Pancreas (tissue), 10 donors: ENCODE measurements around the gene MAP7D1. TPM values are rescaled to one million over a fixed set of nuclear protein-coding genes. Genes with fewer than 3 reads are reported as not detected.

Experiments
- ATAC-seq, 4 donors: fragments of 200-7000 bp; cut with Tn5 transposase; one replicate each; pipeline versions ENCODE4 v1.8.0 to v1.9.1; 2020; ENCODE audit warnings: mild to moderate bottlenecking in 4 of 4, moderate library complexity in 4 of 4
- DNase-seq, 6 donors: peaks; one replicate each; pipeline ENCODE4 v3.0.0-alpha.2; 2020
- FAIRE-seq: peaks from 2 replicates; lab custom pipeline; 2012; peaks lifted over from hg19 to GRCh38; lab: Jason Lieb, UNC
- H3K27ac ChIP-seq, 4 donors: fragments of 200-600 bp; sonication (generic); 1 replicate in 3 of 4; 2 replicates in 1 of 4; pipeline versions ENCODE4 v1.5.0 to v1.8.0; 2020
- H3K27me3 ChIP-seq, 4 donors: fragments of 200-600 bp; one replicate each; pipeline ENCODE4 v1.8.0; 2021
- H3K36me3 ChIP-seq, 3 donors: fragments of 200-600 bp; sonication (generic) in 1 of 3; one replicate each; pipeline versions ENCODE4 v1.5.0 to v1.8.0; 2020 to 2021
- H3K4me1 ChIP-seq, 3 donors: fragments of 200-600 bp; one replicate each; pipeline ENCODE4 v1.8.0; 2021
- H3K4me3 ChIP-seq, 4 donors: fragments of 200-600 bp; sonication (generic) in 2 of 4; one replicate each; pipeline versions ENCODE4 v1.5.0 to v1.8.0; 2020 to 2021
- H3K9me3 ChIP-seq, 4 donors: fragments of 200-600 bp; one replicate each; pipeline ENCODE4 v1.8.0; 2021
- WGBS, 2 donors: extraction: QIAGEN DNeasy Blood & Tissue Kit; methylation state at CpG; one replicate each; pipeline ENCODE4 v1.1.7; 2013; 5-methylcytosine and 5-hydroxymethylcytosine counted together
- intact Hi-C, 3 donors: fragments of 100-400 bp; cut with DNase I; formaldehyde crosslinking; loops; one replicate each; pipeline versions ENCODE4 v1.11.1 to v1.14.2; 2022
- polyA plus RNA-seq, 2 donors: library from polyadenylated mRNA; stranded (reverse); fragments of 200-250 nt; gene quantifications; one replicate each; pipeline ENCODE4 v1.2.3, GENCODE V29; 2013
- total RNA-seq, 6 donors: library from RNA; stranded (reverse); fragmentation: NEBNext Ultra II Directional in 4 of 6; extraction: Animal tissue kit (Norgen Biotek cat#: 25700) in 4 of 6; gene quantifications; one replicate each; pipeline versions ENCODE4 v1.2.1 to v1.2.4, GENCODE V29; 2021 to 2023
- TF ChIP-seq, protein P1 (sequence below), 4 donors: fragments of 200-600 bp; sonication (generic) in 3 of 4; IDR thresholded peaks; one replicate each; pipeline versions ENCODE4 v1.5.0 to v1.8.0; 2021; ENCODE audit warnings: antibody characterized with exemption in 4 of 4
- donor health status: healthy with polysubstance abuse.
- donor health status: DM: no; HTN: no; CAD: no; lungs with moderate emphysema.
- donor health status: DM: no; HTN: no; CAD: no.
- donor health status: control.
- donor health status: control.
- donor health status: Bipolar disorder and iron deficiency.
- donor health status: DM: yes; HTN: yes; CAD: no.
- donor health status: DM: no; HTN: no; CAD: no.
- donor health status: DM: no; HTN: no; CAD: no.
- donor health status: DM: yes; HTN: yes; CAD: no.

Gene MAP7D1
- total and polyA plus RNA-seq, 8 donors: 12.5 to 39.3 (median 22.3) TPM

DNA sequence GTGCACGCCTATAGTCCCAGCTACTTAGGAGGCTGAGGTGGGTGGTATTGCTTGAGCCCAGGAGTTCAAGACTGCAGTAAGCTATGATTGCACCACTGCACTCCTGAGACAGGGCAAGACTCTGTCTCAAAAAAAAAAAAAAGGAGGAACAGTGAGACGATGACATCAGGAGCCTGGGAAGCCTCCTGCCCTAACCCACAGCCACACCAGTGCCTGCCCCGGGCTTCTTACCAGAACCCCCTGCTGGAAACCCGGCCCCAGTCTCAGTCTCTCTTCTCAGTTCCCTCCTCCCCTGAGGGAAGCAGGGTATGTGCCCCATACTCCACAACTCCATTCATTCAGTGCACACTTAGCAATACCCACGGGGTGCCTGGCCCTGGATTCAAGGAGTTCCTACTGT, 40.0 kb upstream of the MAP7D1 start:
- no peak overlapping the region for H3K4me3 ChIP-seq
- TF ChIP-seq, protein P1, sequence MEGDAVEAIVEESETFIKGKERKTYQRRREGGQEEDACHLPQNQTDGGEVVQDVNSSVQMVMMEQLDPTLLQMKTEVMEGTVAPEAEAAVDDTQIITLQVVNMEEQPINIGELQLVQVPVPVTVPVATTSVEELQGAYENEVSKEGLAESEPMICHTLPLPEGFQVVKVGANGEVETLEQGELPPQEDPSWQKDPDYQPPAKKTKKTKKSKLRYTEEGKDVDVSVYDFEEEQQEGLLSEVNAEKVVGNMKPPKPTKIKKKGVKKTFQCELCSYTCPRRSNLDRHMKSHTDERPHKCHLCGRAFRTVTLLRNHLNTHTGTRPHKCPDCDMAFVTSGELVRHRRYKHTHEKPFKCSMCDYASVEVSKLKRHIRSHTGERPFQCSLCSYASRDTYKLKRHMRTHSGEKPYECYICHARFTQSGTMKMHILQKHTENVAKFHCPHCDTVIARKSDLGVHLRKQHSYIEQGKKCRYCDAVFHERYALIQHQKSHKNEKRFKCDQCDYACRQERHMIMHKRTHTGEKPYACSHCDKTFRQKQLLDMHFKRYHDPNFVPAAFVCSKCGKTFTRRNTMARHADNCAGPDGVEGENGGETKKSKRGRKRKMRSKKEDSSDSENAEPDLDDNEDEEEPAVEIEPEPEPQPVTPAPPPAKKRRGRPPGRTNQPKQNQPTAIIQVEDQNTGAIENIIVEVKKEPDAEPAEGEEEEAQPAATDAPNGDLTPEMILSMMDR (IDR thresholded peaks at IDR 0.05): no peak
- no peaks in the 10 kb centered on the region for H3K9me3 ChIP-seq
- DNase-seq (no peak), ATAC-seq (peak in 2 of 4 donors; percentile 43 to 46), FAIRE-seq (no peak)
- intact Hi-C loops: no loop called here
- H3K36me3 ChIP-seq: no peaks in the 10 kb centered on the region
- no peaks in the 10 kb centered on the region for H3K4me1 ChIP-seq
- no peaks in the 10 kb centered on the region for H3K27me3 ChIP-seq
- WGBS, 2 donors: 64 to 68% methylated on average over 5 of the region's 5 CpGs
- H3K27ac ChIP-seq: no peak overlapping the region

DNA sequence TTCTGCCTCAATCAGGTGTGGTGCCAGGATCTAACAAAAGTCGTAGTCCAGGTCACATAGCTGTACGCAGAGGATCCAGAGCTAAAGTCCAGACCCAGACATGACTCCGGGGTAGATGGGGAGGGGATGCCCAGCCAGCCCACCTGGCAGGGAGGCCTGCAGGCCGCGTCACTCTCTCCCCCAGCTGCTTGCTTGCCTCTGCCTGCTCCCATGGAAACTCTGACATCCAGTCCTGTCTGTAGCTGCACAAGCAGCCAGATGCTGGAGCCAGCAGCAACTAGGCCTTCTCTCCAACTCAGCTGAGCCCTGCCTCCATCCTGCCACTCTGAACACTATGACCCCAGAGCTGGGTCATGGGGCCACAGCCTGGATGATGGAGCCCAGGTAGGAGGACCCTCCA, 39.1 kb upstream of the MAP7D1 start:
- FAIRE-seq: no peak
- 70 to 89% methylated on average over 5 of the region's 5 CpGs for whole genome bisulfite sequencing, 2 donors
- TF ChIP-seq, protein P1 (IDR thresholded peaks at IDR 0.05): no peak

DNA sequence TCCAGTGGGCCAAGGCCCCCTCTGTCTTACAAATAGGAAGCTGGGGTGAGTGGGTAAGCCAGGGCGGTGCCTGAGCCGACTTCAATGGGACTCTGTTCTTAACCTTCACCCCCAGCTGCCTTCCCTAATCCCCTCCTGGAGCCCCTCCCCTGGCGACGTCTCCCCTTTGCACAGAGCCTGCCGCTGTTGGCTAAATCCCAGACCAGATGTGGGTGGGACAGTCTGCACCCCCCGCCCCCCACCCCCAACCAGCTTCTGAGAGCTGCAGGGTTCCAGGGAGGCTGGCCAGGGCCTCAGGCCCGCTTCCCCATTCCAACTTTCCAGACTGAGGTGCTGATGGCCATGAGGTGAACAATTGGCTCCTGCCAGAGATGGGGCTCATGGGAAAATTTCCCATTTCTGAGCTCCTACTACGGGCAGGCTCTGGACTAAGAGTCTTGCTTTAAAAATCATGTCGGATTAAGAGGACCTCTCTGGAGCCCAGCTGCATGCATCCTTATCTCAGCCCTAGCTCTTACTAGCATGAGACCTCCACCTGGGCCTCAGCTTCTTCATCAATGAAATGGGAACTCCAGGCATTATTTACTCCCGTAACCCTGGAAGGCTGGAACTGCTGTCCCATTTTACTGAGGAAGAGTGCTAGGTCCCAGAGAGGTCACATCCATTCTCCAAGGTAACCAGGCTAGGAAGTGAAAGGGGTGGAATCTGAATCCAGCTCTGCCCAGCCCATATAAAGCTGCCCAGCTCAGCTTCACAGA, 37.3 kb upstream of the MAP7D1 start:
- 63 to 74% methylated on average over 10 of the region's 10 CpGs for WGBS, 2 donors
- no peaks in the 10 kb centered on the region for H3K9me3 ChIP-seq
- H3K4me1 ChIP-seq: no peaks in the 10 kb centered on the region
- ATAC-seq (no peak), FAIRE-seq (no peak), DNase-seq (peak in 1 of 6 donors; percentile 1)
- H3K27ac ChIP-seq: no peak overlapping the region
- no peaks in the 10 kb centered on the region for H3K36me3 ChIP-seq
- TF ChIP-seq, protein P1 (IDR thresholded peaks at IDR 0.05): no peak
- intact Hi-C loops: no loop called here
- no peak overlapping the region for H3K4me3 ChIP-seq
- H3K27me3 ChIP-seq: no peaks in the 10 kb centered on the region

More for the DNA sequence above, 39.1 kb upstream of the MAP7D1 start:
- Histone ChIP-seq H3K9me3 (no peaks in the 10 kb centered on the region), H3K27me3 (no peaks in the 10 kb centered on the region), H3K27ac (no peak overlapping the region), H3K36me3 (no peaks in the 10 kb centered on the region), H3K4me3 (no peak overlapping the region), H3K4me1 (no peaks in the 10 kb centered on the region)
- ATAC-seq (no peak), DNase-seq (no peak)
- intact Hi-C loops: no loop called here

DNA sequence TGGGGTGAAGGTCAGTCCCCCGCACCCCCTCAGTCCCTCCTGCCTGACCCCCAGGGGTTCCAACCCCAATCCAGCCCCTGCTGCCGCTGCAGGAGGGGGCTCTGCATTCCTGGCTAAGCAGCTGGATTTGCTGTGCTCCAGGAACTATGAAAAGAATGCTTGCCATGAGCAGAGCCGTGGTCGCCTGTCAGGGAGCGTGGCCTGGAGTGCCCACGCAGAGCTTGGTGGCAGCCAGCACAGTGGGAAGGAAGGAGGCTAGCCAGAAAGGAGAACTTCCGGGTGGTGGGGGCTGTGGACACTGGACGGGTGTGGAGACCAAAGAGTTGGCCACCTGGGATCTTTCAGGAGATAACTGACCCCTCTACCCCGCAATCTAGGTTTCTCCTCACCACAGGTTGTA, 36.5 kb upstream of the MAP7D1 start:
- Histone ChIP-seq H3K36me3 (no peaks in the 10 kb centered on the region), H3K4me3 (no peak overlapping the region), H3K4me1 (no peaks in the 10 kb centered on the region), H3K27me3 (no peaks in the 10 kb centered on the region), H3K9me3 (no peaks in the 10 kb centered on the region), H3K27ac (no peak overlapping the region)
- no peak for DNase-seq
- intact Hi-C loops: no loop called here
- no peak for ATAC-seq
- whole genome bisulfite sequencing, 2 donors: 47 to 56% methylated on average over 9 of the region's 9 CpGs
- no peak for FAIRE-seq
- TF ChIP-seq, protein P1 (IDR thresholded peaks at IDR 0.05): no peak
